ENCODE results near the gene CSHL1.
"Not testable (repeated sequence)": the region's sequence is repeated elsewhere in the genome, so short reads cannot be mapped to it uniquely, and the experiment has no call there.

The CSHL1 gene

GRCh38 chr17:63940584-63940983 is 29.5 kb upstream of the CSHL1 start:
- DNase-seq (ENCODE audit: low read depth in 2 of 2, low spot score in 1 of 2): no peak

GRCh38 chr17:63939884-63940283 is 28.8 kb upstream of the CSHL1 start:
- no peak for DNase-seq (ENCODE audit: low read depth in 2 of 2, low spot score in 1 of 2)

- DNase-seq (ENCODE audit: low read depth in 2 of 2, low spot score in 1 of 2): no peak
Observed at GRCh38 chr17:63939401-63939800, 28.3 kb upstream of the CSHL1 start.

GRCh38 chr17:63937920-63938319 is 26.9 kb upstream of the CSHL1 start:
- no peak for DNase-seq (ENCODE audit: low read depth in 2 of 2, low spot score in 1 of 2)

GRCh38 chr17:63937319-63937718 is 26.3 kb upstream of the CSHL1 start:
- DNase-seq (ENCODE audit: low read depth in 2 of 2, low spot score in 1 of 2): no peak

GRCh38 chr17:63934183-63935112 is 23.4 kb upstream of the CSHL1 start:
- DNase-seq (ENCODE audit: low read depth in 2 of 2, low spot score in 1 of 2): no peak

GRCh38 chr17:63933598-63933997 is 22.5 kb upstream of the CSHL1 start:
- no peak for DNase-seq (ENCODE audit: low read depth in 2 of 2, low spot score in 1 of 2)

- DNase-seq (ENCODE audit: low read depth in 2 of 2, low spot score in 1 of 2): no peak
Observed at GRCh38 chr17:63932721-63933120, 21.7 kb upstream of the CSHL1 start.

- no peak for DNase-seq (ENCODE audit: low read depth in 2 of 2, low spot score in 1 of 2)
Observed at GRCh38 chr17:63931981-63932561, 21.0 kb upstream of the CSHL1 start, which contains the start of gene CD79B. TSS of gene CD79B (minus strand) at chr17:63932331. CDS start at chr17:63932261, 70 bp downstream.

- no peak for DNase-seq (ENCODE audit: low read depth in 2 of 2, low spot score in 1 of 2)
Observed at GRCh38 chr17:63930951-63931575, 20.0 kb upstream of the CSHL1 start.

- no peak for DNase-seq (ENCODE audit: low read depth in 2 of 2, low spot score in 1 of 2)
Observed at GRCh38 chr17:63929860-63930766, 19.1 kb upstream of the CSHL1 start.

- no peak for DNase-seq (ENCODE audit: low read depth in 2 of 2, low spot score in 1 of 2)
Observed at GRCh38 chr17:63928966-63929695, 18.1 kb upstream of the CSHL1 start.

GRCh38 chr17:63928172-63928666 is 17.2 kb upstream of the CSHL1 start:
- no peak for DNase-seq (ENCODE audit: low read depth in 2 of 2, low spot score in 1 of 2)

- no peak for DNase-seq (ENCODE audit: low read depth in 2 of 2, low spot score in 1 of 2)
Observed at GRCh38 chr17:63927464-63928171, 16.6 kb upstream of the CSHL1 start.

GRCh38 chr17:63926164-63926563 is 15.1 kb upstream of the CSHL1 start:
- no peak for DNase-seq (ENCODE audit: low read depth in 2 of 2, low spot score in 1 of 2)

- DNase-seq (ENCODE audit: low read depth in 2 of 2, low spot score in 1 of 2): no peak
Observed at GRCh38 chr17:63925615-63926014, 14.6 kb upstream of the CSHL1 start.

- not testable (repeated sequence) for DNase-seq (ENCODE audit: low read depth in 2 of 2, low spot score in 1 of 2)
Observed at GRCh38 chr17:63922402-63922801, 11.3 kb upstream of the CSHL1 start.

GRCh38 chr17:63920779-63921178 is 9.7 kb upstream of the CSHL1 start:
- not testable (repeated sequence) for DNase-seq (ENCODE audit: low read depth in 2 of 2, low spot score in 1 of 2)

- DNase-seq (ENCODE audit: low read depth in 2 of 2, low spot score in 1 of 2): not testable (repeated sequence)
Observed at GRCh38 chr17:63920050-63920449, 9.0 kb upstream of the CSHL1 start.
